HepG2 (cell line): Measurements from ENCODE around the gene ENTPD6. TPM values are rescaled to one million over a fixed set of nuclear protein-coding genes. Genes with fewer than 3 reads are reported as not detected.
A peak's percentile ranks its signal among the peaks of the same experiment; 100 is the strongest.

Source experiments
- CAMTA2 ChIP-seq: sonication (generic); formaldehyde crosslinking; IDR thresholded peaks from 2 replicates; pipeline ENCODE4 v1.4.0; 2020; ENCODE audit warnings: mild to moderate bottlenecking, missing genetic modification reagents, borderline replicate concordance
- FOSL2 ChIP-seq: sonication (generic); formaldehyde crosslinking; IDR thresholded peaks from 2 replicates; pipeline ENCODE4 v1.4.0; 2020; ENCODE audit warnings: missing genetic modification reagents
- GATAD2A ChIP-seq: IDR thresholded peaks from 2 replicates; pipeline ENCODE4 v1.6.1; 2016
- HNRNPLL ChIP-seq: fragments of 200-400 bp; formaldehyde crosslinking; IDR thresholded peaks from 2 replicates; pipeline ENCODE4 v1.6.1; 2017; ENCODE audit warnings: mild to moderate bottlenecking, low read depth, low read length; ENCODE audit not compliant: poor library complexity, severe bottlenecking
- KAT8 ChIP-seq: IDR thresholded peaks from 2 replicates; pipeline ENCODE4 v1.6.1; 2016; ENCODE audit warnings: missing genetic modification reagents, missing compliant biosample characterization
- KDM4B ChIP-seq: sonication (generic); formaldehyde crosslinking; IDR thresholded peaks from 2 replicates; pipeline ENCODE4 v1.4.0; 2020; ENCODE audit warnings: missing genetic modification reagents
- KLF11 ChIP-seq: IDR thresholded peaks from 2 replicates; pipeline ENCODE4 v1.6.1; 2016; ENCODE audit warnings: missing compliant biosample characterization
- KLF12 ChIP-seq: sonication (generic); formaldehyde crosslinking; IDR thresholded peaks from 2 replicates; pipeline ENCODE4 v1.4.0; 2020; ENCODE audit warnings: missing genetic modification reagents, borderline replicate concordance
- MTF2 ChIP-seq: sonication (generic); formaldehyde crosslinking; IDR thresholded peaks from 2 replicates; pipeline ENCODE4 v1.5.0; 2020; ENCODE audit warnings: missing genetic modification reagents, borderline replicate concordance
- RARG ChIP-seq: sonication (generic); formaldehyde crosslinking; IDR thresholded peaks from 2 replicates; pipeline ENCODE4 v1.4.0; 2020; ENCODE audit warnings: low read depth, mild to moderate bottlenecking, missing genetic modification reagents
- RELA ChIP-seq: sonication (generic); formaldehyde crosslinking; IDR thresholded peaks from 2 replicates; pipeline ENCODE4 v1.4.0; 2020; ENCODE audit warnings: missing genetic modification reagents
- SMAD1 ChIP-seq: sonication (generic); formaldehyde crosslinking; IDR thresholded peaks from 2 replicates; pipeline ENCODE4 v1.4.0; 2020; ENCODE audit warnings: missing genetic modification reagents, low read depth, mild to moderate bottlenecking, borderline replicate concordance
- TARDBP ChIP-seq: sonication (generic); formaldehyde crosslinking; IDR thresholded peaks from 2 replicates; pipeline ENCODE4 v1.8.0; 2022; ENCODE audit warnings: mild to moderate bottlenecking, missing genetic modification reagents
- TBX2 ChIP-seq: sonication (generic); formaldehyde crosslinking; IDR thresholded peaks from 2 replicates; pipeline ENCODE4 v1.5.0; 2020; ENCODE audit warnings: missing genetic modification reagents, mild to moderate bottlenecking, borderline replicate concordance
- TCF12 ChIP-seq, 2 experiments: fragments of 450-650 bp in 1 of 2; sonication (generic) in 1 of 2; formaldehyde crosslinking in 1 of 2; IDR thresholded peaks; 2 replicates each; pipeline versions ENCODE4 v1.6.1 to v1.8.0; 2017 to 2022; ENCODE audit warnings: antibody characterized with exemption in 1 of 2, mild to moderate bottlenecking in 1 of 2, missing genetic modification reagents in 1 of 2, moderate library complexity in 1 of 2
- THAP7 ChIP-seq: sonication (generic); formaldehyde crosslinking; IDR thresholded peaks from 2 replicates; pipeline ENCODE4 v1.8.1; 2023; ENCODE audit warnings: mild to moderate bottlenecking, missing genetic modification reagents
- TRIM24 ChIP-seq: sonication (generic); formaldehyde crosslinking; IDR thresholded peaks from 2 replicates; pipeline ENCODE4 v1.8.0; 2022; ENCODE audit warnings: mild to moderate bottlenecking, missing genetic modification reagents
- ZBTB10 ChIP-seq: sonication (generic); formaldehyde crosslinking; IDR thresholded peaks from 2 replicates; pipeline ENCODE4 v1.4.0; 2020; ENCODE audit warnings: missing genetic modification reagents, borderline replicate concordance
- ZMAT3 ChIP-seq: sonication (generic); formaldehyde crosslinking; conservative IDR thresholded peaks from 2 replicates; pipeline ENCODE4 v1.7.0; 2021; ENCODE audit warnings: missing genetic modification reagents
- ZMYM4 ChIP-seq: sonication (generic); formaldehyde crosslinking; IDR thresholded peaks from 2 replicates; pipeline ENCODE4 v1.8.1; 2023; ENCODE audit warnings: mild to moderate bottlenecking, missing genetic modification reagents
- ZNF224 ChIP-seq: sonication (generic); formaldehyde crosslinking; IDR thresholded peaks from 2 replicates; pipeline ENCODE4 v1.5.0; 2020; ENCODE audit warnings: mild to moderate bottlenecking, missing genetic modification reagents
- ZNF260 ChIP-seq: sonication (generic); formaldehyde crosslinking; IDR thresholded peaks from 2 replicates; pipeline ENCODE4 v1.4.0; 2020; ENCODE audit warnings: missing genetic modification reagents, low read depth, mild to moderate bottlenecking, borderline replicate concordance
- ZNF547 ChIP-seq: sonication (generic); formaldehyde crosslinking; IDR thresholded peaks from 2 replicates; pipeline ENCODE4 v1.5.1; 2020; ENCODE audit warnings: mild to moderate bottlenecking, missing genetic modification reagents
- ZNF629 ChIP-seq: sonication (generic); formaldehyde crosslinking; conservative IDR thresholded peaks from 2 replicates; pipeline ENCODE4 v1.5.0; 2020; ENCODE audit warnings: missing genetic modification reagents
- ZZZ3 ChIP-seq: sonication (generic); formaldehyde crosslinking; IDR thresholded peaks from 2 replicates; pipeline ENCODE4 v1.4.0; 2020; ENCODE audit warnings: missing genetic modification reagents, mild to moderate bottlenecking, borderline replicate concordance
- polyA plus RNA-seq, 8 experiments: library from polyadenylated mRNA; depleted of rRNA in 3 of 8; stranded (reverse) in 7 of 8; unstranded in 1 of 8; fragments of >200 nt; fragmentation: Illumina TruSeq in 4 of 8; extraction: Trizol in 4 of 8; gene quantifications; 2 replicates each; pipeline versions ENCODE4 v1.2.1 to v1.2.3, GENCODE V29; 2011 to 2016; ENCODE audit warnings: low read depth in 4 of 8, missing spikeins in 1 of 8, mixed read lengths in 1 of 8; ENCODE audit not compliant: insufficient read depth in 1 of 8
- total RNA-seq, 5 experiments: library from RNA; depleted of rRNA; stranded (reverse); fragments of >200 nt; fragmentation: Illumina TruSeq; extraction: Trizol; gene quantifications; 2 replicates each; pipeline ENCODE4 v1.2.3, GENCODE V29; 2016; ENCODE audit warnings: low read depth in 1 of 5
- TF ChIP-seq, protein P1 (sequence below): IDR thresholded peaks from 2 replicates; pipeline ENCODE4 v1.6.1; 2016; ENCODE audit warnings: mild to moderate bottlenecking, missing biosample characterization, missing genetic modification reagents

The ENTPD6 gene
- total and polyA plus RNA-seq, 2 of the 13 experiments (the other 11 are each of a cell fraction or from before 2014, with no cell fraction given), result 164 to 172 TPM

DNA sequence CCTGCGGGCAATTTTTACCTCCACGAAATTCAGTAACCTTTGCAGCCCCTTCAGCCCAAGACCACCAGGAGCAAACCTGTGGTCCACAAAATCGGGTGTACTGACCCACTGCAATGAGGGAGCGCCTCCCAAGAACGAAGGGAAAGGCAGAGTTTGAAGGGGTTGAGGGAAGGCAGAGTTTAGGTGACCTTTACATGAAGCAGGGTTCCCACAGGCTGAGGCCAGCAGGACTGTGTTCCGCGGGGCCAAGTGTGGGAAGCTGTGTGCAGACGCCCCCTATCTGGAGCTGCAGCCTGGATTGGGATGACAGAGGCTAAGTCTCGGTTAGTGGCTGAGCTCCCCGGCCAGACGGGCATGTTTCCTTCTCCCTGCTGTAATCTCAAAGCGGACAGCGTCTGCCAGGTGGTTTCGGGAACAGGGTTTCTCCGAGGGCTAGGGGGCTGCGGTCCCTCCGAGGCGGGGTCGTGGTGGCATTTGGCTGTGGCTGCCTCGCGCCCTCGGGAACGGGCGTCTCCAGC, 51.5 kb downstream of the ENTPD6 start (continued):
- TF ChIP-seq SMAD1 (CRISPR knock-in tag), result no peak
- TF ChIP-seq KLF12 (CRISPR knock-in tag), result peak; percentile 66; the same call in 1 of the 2 replicates
- 0 out of 2 replicates have a peak, but pooled peaks have one; percentile 59 for TF ChIP-seq ZZZ3
- TF ChIP-seq ZNF547 (CRISPR knock-in tag), result no peak
- TF ChIP-seq TARDBP, result no peak
- 0 out of 2 replicates have a peak, but pooled peaks have one; percentile 21 for TF ChIP-seq RARG (CRISPR knock-in tag)
- TF ChIP-seq FOSL2 (CRISPR knock-in tag), result no peak; the same call in 1 of the 2 replicates
- TF ChIP-seq KAT8 (CRISPR knock-in tag), result peak; percentile 22; the same call in 1 of the 2 replicates
- TF ChIP-seq RELA (CRISPR knock-in tag), result no peak; the same call in 1 of the 2 replicates
- TF ChIP-seq KLF11 (CRISPR knock-in tag), result no peak
- no peak for TF ChIP-seq TBX2 (CRISPR knock-in tag)
- peak; percentile 64; the same call in 1 of the 2 replicates for TF ChIP-seq ZNF224
- no peak; the same call in none of the 2 replicates for TF ChIP-seq ZMAT3 (CRISPR knock-in tag)
- no peak for TF ChIP-seq TRIM24 (CRISPR knock-in tag)
- TF ChIP-seq GATAD2A, result peak; percentile 81
- TF ChIP-seq MTF2, result 0 out of 2 replicates have a peak, but pooled peaks have one; percentile 62
- peak; percentile 86 for TF ChIP-seq KDM4B
- no peak for TF ChIP-seq ZNF260 (CRISPR knock-in tag)
- TF ChIP-seq ZNF629 (CRISPR knock-in tag), result no peak; the same call in 1 of the 2 replicates
- TF ChIP-seq TCF12 (IDR thresholded peaks at IDR 0.05), result no peak
- peak; percentile 19; the same call in 1 of the 2 replicates for TF ChIP-seq TCF12 (CRISPR knock-in tag; IDR thresholded peaks at IDR 0.05)
- 0 out of 2 replicates have a peak, but pooled peaks have one; percentile 60 for TF ChIP-seq THAP7
- 0 out of 2 replicates have a peak, but pooled peaks have one; percentile 49 for TF ChIP-seq ZBTB10 (CRISPR knock-in tag)
- no peak for TF ChIP-seq CAMTA2 (CRISPR knock-in tag)
- TF ChIP-seq HNRNPLL, result no peak
- TF ChIP-seq, protein P1, sequence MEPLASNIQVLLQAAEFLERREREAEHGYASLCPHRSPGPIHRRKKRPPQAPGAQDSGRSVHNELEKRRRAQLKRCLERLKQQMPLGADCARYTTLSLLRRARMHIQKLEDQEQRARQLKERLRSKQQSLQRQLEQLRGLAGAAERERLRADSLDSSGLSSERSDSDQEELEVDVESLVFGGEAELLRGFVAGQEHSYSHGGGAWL (CRISPR knock-in tag), result peak; percentile 2; the same call in 1 of the 2 replicates
- no peak; the same call in 1 of the 2 replicates for TF ChIP-seq ZMYM4 (CRISPR knock-in tag)
